Stomach (tissue), 9 donors: ENCODE data around the gene CCDC110. TPM values are rescaled to one million over a fixed set of nuclear protein-coding genes. Genes with fewer than 3 reads are reported as not detected.
A peak's percentile ranks its signal among the peaks of the same experiment; 100 is the strongest.

Experiments used
- DNase-seq, 2 donors: peaks; one replicate each; pipeline versions ENCODE4 v3.0.0 to v3.0.0-alpha.2; 2013 to 2019
- H3K27ac ChIP-seq, 5 donors: fragments of 200-600 bp in 4 of 5; sonication (generic) in 4 of 5; one replicate each; pipeline ENCODE4 v1.5.1; 2013 to 2019; ENCODE audit warnings: mild to moderate bottlenecking in 1 of 5, moderate library complexity in 1 of 5
- H3K27me3 ChIP-seq, 3 donors: fragments of 200-600 bp; sonication (generic); one replicate each; pipeline ENCODE4 v1.5.1; 2017 to 2019; ENCODE audit warnings: mixed run types in 1 of 3
- H3K36me3 ChIP-seq, 4 donors: fragments of 200-600 bp; sonication (generic); 1 replicate in 3 of 4; 2 replicates in 1 of 4; pipeline ENCODE4 v1.5.1; 2016 to 2019
- H3K4me1 ChIP-seq, 4 donors: fragments of 200-600 bp; sonication (generic); one replicate each; pipeline ENCODE4 v1.5.1; 2016 to 2019
- H3K4me3 ChIP-seq, 4 donors: fragments of 200-600 bp; sonication (generic) in 3 of 4; one replicate each; pipeline ENCODE4 v1.5.1; 2016 to 2019; ENCODE audit warnings: mild to moderate bottlenecking in 1 of 4
- H3K9me3 ChIP-seq, 4 donors: fragments of 200-600 bp; sonication (generic); one replicate each; pipeline ENCODE4 v1.5.1; 2016 to 2019
- EP300 ChIP-seq: sonication (generic); formaldehyde crosslinking; IDR thresholded peaks from one replicate; pipeline ENCODE4 v1.6.1; 2017; ENCODE audit warnings: antibody characterized with exemption
- POLR2A ChIP-seq, 4 donors: fragments of 450-650 bp; IDR thresholded peaks; one replicate each; pipeline ENCODE4 v1.6.1; 2016; ENCODE audit warnings: antibody characterized with exemption in 4 of 4, control low read depth in 2 of 4, mild to moderate bottlenecking in 1 of 4, moderate library complexity in 1 of 4
- POLR2AphosphoS5 ChIP-seq, 3 donors: sonication (generic); formaldehyde crosslinking; IDR thresholded peaks; one replicate each; pipeline ENCODE4 v1.6.1; 2016; ENCODE audit warnings: antibody characterized with exemption in 3 of 3
- WGBS, 5 donors: extraction: QIAGEN DNeasy Blood & Tissue Kit in 3 of 5; methylation state at CpG; one replicate each; pipeline versions ENCODE4 v1.1.5 to v1.1.7; 2013 to 2018; 5-methylcytosine and 5-hydroxymethylcytosine counted together
- intact Hi-C: fragments of 100-400 bp; cut with DNase I; formaldehyde crosslinking; loops from one replicate; pipeline ENCODE4 v1.15.1; 2023; ENCODE audit warnings: low total_unique reads
- polyA plus RNA-seq, 3 donors: library from polyadenylated mRNA; stranded (reverse); fragments of 200-250 nt; gene quantifications; one replicate each; pipeline ENCODE4 v1.2.3, GENCODE V29; 2013
- total RNA-seq, 5 donors: library from RNA; depleted of rRNA; stranded (reverse); fragments of >200 nt; gene quantifications; one replicate each; pipeline versions ENCODE4 v1.1.0 to v1.2.3, GENCODE V29; 2014 to 2016
- TF ChIP-seq, protein P1 (sequence below), 7 experiments: fragments of 450-650 bp in 4 of 7; fragments of 200-600 bp in 3 of 7; sonication (generic) in 3 of 7; IDR thresholded peaks; one replicate each; pipeline ENCODE4 v1.5.1; 2016 to 2019; ENCODE audit warnings: antibody characterized with exemption in 7 of 7, control low read depth in 2 of 7, mild to moderate bottlenecking in 1 of 7
- donor health status: healthy with polysubstance abuse.
- donor health status: Bipolar disorder and iron deficiency.
- donor health status: healthy.

CCDC110 gene
- total and polyA plus RNA-seq, 8 donors = 0.92 to 9.4 (median 4.0) TPM

DNA sequence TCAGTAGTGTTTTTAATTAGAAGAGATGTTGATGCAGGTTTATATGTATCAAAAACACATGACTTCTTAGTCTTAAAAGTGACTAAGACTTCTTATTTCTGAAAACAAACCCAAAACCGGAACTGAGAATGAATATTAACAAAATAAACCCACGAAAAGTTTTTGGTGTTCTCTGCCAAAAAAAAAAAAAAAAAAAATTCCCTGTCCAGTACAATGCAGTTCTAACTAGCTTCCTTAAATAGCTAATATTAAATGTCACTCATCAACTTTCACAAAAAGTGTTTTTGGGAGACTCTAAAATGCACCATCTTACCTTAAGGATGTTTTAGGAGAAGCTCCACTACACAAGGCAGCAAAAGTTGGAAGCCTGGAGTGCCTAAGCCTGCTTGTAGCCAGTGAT, 72.9 kb downstream of the CCDC110 start:
- DNase-seq = no peak
- H3K9me3 ChIP-seq = no peaks in the 10 kb centered on the region
- intact Hi-C loops = loop anchor here (10.0 kb wide), 1 partner anchor 184 kb away; no protein-coding TSS in a partner anchor
- 10 to 37% (median 15%) methylated on average over 2 of the region's 2 CpGs for WGBS, 5 donors
- H3K27ac ChIP-seq = peak overlapping the region in 1 of 5 donors; percentile 99
- no peak for TF ChIP-seq POLR2AphosphoS5 (IDR thresholded peaks at IDR 0.05)
- TF ChIP-seq, protein P1, sequence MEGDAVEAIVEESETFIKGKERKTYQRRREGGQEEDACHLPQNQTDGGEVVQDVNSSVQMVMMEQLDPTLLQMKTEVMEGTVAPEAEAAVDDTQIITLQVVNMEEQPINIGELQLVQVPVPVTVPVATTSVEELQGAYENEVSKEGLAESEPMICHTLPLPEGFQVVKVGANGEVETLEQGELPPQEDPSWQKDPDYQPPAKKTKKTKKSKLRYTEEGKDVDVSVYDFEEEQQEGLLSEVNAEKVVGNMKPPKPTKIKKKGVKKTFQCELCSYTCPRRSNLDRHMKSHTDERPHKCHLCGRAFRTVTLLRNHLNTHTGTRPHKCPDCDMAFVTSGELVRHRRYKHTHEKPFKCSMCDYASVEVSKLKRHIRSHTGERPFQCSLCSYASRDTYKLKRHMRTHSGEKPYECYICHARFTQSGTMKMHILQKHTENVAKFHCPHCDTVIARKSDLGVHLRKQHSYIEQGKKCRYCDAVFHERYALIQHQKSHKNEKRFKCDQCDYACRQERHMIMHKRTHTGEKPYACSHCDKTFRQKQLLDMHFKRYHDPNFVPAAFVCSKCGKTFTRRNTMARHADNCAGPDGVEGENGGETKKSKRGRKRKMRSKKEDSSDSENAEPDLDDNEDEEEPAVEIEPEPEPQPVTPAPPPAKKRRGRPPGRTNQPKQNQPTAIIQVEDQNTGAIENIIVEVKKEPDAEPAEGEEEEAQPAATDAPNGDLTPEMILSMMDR (IDR thresholded peaks at IDR 0.05) = no peak
- TF ChIP-seq POLR2A (IDR thresholded peaks at IDR 0.05) = no peak
- no peak for TF ChIP-seq EP300
- H3K4me1 ChIP-seq = peaks cover 14 to 60% (median 34%) of the 10 kb centered on the region in 4 donors
- no peaks in the 10 kb centered on the region for H3K27me3 ChIP-seq
- H3K4me3 ChIP-seq = no peak overlapping the region
- H3K36me3 ChIP-seq = peaks cover 0 to 50% (median 45%) of the 10 kb centered on the region in 4 donors

DNA sequence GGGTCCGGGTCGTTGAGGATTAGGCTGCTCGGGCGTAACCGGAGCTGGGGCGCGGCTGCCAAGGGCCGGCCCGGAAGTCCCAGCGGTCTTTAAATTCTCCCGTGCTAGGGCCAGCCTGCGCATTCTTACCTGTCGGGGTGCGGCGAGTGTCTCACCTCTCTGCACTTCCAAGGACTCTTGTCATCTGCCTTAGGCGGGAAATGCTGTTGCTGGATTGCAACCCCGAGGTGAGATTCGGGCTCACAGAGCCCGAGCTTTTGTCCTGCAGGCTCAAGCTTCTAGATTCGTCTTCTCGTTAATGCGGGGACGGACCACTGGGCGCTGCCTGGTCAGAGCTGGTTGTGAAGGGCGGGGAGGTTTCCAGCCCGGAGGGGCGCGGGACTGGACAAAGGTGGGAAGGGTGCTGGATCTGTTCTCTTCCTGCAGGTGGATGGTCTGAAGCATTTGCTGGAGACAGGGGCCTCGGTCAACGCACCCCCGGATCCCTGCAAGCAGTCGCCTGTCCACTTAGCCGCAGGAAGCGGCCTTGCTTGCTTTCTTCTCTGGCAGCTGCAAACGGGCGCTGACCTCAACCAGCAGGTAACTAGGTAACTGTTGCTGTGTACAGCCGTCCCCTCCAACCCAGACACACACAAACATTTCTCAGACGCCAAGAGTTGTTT, 74.7 kb downstream of the CCDC110 start, which contains the start of gene ANKRD37:
TSS of gene ANKRD37 (plus strand) at position 118 of the 662 bp plus-strand sequence. CDS start at position 201, 83 bp downstream.
- peak within 1 kb of the TSS; percentile 55 to 90 (median 78) for H3K4me3 ChIP-seq
- no peaks in the 10 kb centered on the region for H3K9me3 ChIP-seq
- TF ChIP-seq EP300 = no peak
- TF ChIP-seq POLR2A (IDR thresholded peaks at IDR 0.05) = peak in 1 of 4 donors; percentile 78
- TF ChIP-seq POLR2AphosphoS5 (IDR thresholded peaks at IDR 0.05) = peak in 2 of 3 donors; percentile 27 to 81
- TF ChIP-seq, protein P1 (IDR thresholded peaks at IDR 0.05) = no peak
- H3K4me1 ChIP-seq = peaks cover 14 to 60% (median 34%) of the 10 kb centered on the region in 4 donors
- intact Hi-C loops = loop anchor here (10.0 kb wide), 1 partner anchor 182 kb away; no protein-coding TSS in a partner anchor
- no peaks in the 10 kb centered on the region for H3K27me3 ChIP-seq
- peak; percentile 69 to 90 for DNase-seq
- H3K27ac ChIP-seq = peak within 1 kb of the TSS; percentile 99
- H3K36me3 ChIP-seq = peaks cover 0 to 32% (median 28%) of the 10 kb centered on the region in 4 donors
- WGBS, 5 donors = 6 to 11% (median 7%) methylated on average over 23 to 38 of the region's 38 CpGs

DNA sequence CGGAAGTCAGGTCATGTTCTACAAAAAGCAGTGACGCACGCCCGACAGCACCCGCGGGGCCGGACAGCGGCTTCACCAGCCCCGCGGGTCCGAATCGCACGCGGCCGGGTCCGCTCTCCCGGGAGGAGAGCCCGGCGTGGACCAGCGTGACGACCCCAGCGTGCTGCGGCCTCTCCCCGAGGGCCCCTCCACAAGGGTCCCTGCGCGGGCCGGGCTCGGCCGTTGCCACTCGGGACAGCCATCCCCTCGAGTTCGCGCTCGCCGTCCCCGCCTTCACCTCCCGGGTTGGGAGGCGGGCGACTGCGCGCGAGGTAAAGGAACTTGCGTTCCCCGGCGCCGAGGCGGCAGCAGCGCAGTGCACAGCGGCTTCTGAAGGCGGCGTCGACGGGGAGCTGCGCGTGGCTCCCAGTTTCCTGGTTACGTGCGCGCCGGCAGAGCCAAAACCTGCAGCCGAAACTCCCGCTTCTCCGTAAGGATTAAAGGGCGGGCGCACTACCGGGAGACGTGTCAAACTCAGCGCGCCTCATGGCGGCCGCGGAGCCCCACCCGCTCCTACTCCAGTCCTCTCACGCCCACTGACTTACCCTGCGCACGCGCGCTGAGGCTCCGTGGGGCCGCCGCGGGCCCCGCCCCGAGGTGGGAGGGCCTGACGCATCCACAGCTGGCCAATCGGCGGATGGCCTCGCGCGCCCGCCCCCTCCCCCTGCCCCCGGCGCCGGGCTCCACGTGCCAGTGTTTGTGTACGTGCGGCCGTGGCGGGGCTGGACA, 75.4 kb downstream of the CCDC110 start:
- peaks cover 0 to 25% (median 21%) of the 10 kb centered on the region in 4 donors for H3K36me3 ChIP-seq
- peak; percentile 98 to 99 for DNase-seq
- no peaks in the 10 kb centered on the region for H3K9me3 ChIP-seq
- TF ChIP-seq, protein P1 (IDR thresholded peaks at IDR 0.05) = no peak
- TF ChIP-seq EP300 = peak; percentile 65
- peak in 2 of 4 donors; percentile 54 to 64 for TF ChIP-seq POLR2A (IDR thresholded peaks at IDR 0.05)
- TF ChIP-seq POLR2AphosphoS5 (IDR thresholded peaks at IDR 0.05) = peak; percentile 85 to 88 (median 86)
- whole genome bisulfite sequencing, 5 donors = 0 to 1% (median 1%) methylated on average over 38 to 98 of the region's 98 CpGs
- H3K27me3 ChIP-seq = no peaks in the 10 kb centered on the region
- H3K4me3 ChIP-seq = peak overlapping the region; percentile 55 to 90 (median 78)
- peaks cover 14 to 56% (median 32%) of the 10 kb centered on the region in 4 donors for H3K4me1 ChIP-seq
- intact Hi-C loops = loop anchor here (10.0 kb wide), 1 partner anchor 181 kb away; no protein-coding TSS in a partner anchor
- H3K27ac ChIP-seq = peak overlapping the region; percentile 99
